ENCODE measurements around the gene PLD4. TPM values are rescaled to one million over a fixed set of nuclear protein-coding genes. Genes with fewer than 3 reads are reported as not detected.
A peak's percentile ranks its signal among the peaks of the same experiment; 100 is the strongest.

The PLD4 gene
- total and polyA plus RNA-seq, 2 experiments from 2014 or later, result not detected

DNA sequence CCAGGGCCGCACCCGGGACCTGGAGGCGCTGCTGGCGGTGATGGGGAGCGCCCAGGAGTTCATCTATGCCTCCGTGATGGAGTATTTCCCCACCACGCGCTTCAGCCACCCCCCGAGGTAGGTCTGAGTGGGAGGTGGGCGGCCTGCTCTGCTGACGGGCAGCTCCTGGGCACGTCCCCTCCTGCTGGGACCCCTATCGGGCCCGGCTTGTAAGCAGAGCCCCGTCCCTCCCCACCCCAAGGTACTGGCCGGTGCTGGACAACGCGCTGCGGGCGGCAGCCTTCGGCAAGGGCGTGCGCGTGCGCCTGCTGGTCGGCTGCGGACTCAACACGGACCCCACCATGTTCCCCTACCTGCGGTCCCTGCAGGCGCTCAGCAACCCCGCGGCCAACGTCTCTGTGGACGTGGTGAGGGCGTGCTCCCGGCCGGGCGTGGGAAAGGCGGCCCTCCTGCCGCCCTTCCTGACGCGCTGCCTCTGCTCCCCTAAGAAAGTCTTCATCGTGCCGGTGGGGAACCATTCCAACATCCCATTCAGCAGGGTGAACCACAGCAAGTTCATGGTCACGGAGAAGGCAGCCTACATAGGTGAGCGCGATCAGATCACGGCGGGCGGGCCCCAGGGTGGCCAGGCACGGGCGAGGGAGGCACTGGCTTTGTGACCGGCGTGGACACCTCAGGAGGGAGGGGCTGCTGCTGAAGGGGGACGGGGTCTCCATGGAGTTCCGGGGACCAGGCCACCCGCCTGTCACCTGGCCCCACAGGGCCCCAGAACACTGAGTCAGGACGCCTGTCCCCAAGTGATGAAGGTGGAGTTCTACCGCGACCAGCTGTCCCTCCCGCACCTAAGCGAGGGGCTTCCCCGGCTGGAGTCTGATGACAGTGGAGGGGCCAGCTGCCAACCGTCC lies 7.3 kb downstream of the PLD4 start:
- no peaks in the 10 kb centered on the region for H3K9me3 Mint-ChIP-seq
- Histone ChIP-seq H4K20me1 (replicated peaks; ENCODE audit: insufficient read depth) (no peaks in the 10 kb centered on the region), H3K27ac (ENCODE audit: low read depth) (no peak overlapping the region), H3K79me2 (replicated peaks; ENCODE audit: insufficient read depth) (no peaks in the 10 kb centered on the region), H3K4me2 (peak overlapping the region; percentile 84), H3K9me2 (ENCODE audit: insufficient read depth) (no peaks in the 10 kb centered on the region), H2AFZ (peak overlapping the region; percentile 89), H3K27me3 (ENCODE audit: insufficient read depth) (peaks cover 61% of the 10 kb centered on the region), H3K36me3 (ENCODE audit: insufficient read depth) (no peaks in the 10 kb centered on the region), H3K4me1 (ENCODE audit: insufficient read depth) (peaks cover 3% of the 10 kb centered on the region; the same call in 1 of the 2 replicates), H3K4me3 (peak overlapping the region; percentile 61), H3F3A (replicated peaks; ENCODE audit: low read depth) (no peaks in the 10 kb centered on the region)
- peak; percentile 36 for TF ChIP-seq EZH2 (IDR thresholded peaks at IDR 0.05; ENCODE audit: low read depth, unreplicated experiment)
- TF ChIP-seq CREB1 (CRISPR knock-in tag; IDR thresholded peaks at IDR 0.05; ENCODE audit: low read depth), result no peak
- TF ChIP-seq, protein P1, sequence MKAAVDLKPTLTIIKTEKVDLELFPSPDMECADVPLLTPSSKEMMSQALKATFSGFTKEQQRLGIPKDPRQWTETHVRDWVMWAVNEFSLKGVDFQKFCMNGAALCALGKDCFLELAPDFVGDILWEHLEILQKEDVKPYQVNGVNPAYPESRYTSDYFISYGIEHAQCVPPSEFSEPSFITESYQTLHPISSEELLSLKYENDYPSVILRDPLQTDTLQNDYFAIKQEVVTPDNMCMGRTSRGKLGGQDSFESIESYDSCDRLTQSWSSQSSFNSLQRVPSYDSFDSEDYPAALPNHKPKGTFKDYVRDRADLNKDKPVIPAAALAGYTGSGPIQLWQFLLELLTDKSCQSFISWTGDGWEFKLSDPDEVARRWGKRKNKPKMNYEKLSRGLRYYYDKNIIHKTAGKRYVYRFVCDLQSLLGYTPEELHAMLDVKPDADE (IDR thresholded peaks at IDR 0.05), result no peak
- peak; percentile 40 for TF ChIP-seq EZH2phosphoT487 (IDR thresholded peaks at IDR 0.05; ENCODE audit: unreplicated experiment)
- no peak overlapping the region for H3K27ac Mint-ChIP-seq
- H3K36me3 Mint-ChIP-seq (ENCODE audit: low read depth), result peaks cover 3% of the 10 kb centered on the region; the same call in 1 of the 3 replicates
- H3K4me1 Mint-ChIP-seq, result no peaks in the 10 kb centered on the region; the same call in 2 of the 3 replicates
- H3K4me3 Mint-ChIP-seq, result peak overlapping the region; percentile 65
- DNase-seq (ENCODE audit: low spot score) (peak; percentile 57), ATAC-seq (peak; percentile 33)
- H3K27me3 Mint-ChIP-seq (ENCODE audit: insufficient read depth, low read depth, poor library complexity), result peaks cover 48% of the 10 kb centered on the region

DNA sequence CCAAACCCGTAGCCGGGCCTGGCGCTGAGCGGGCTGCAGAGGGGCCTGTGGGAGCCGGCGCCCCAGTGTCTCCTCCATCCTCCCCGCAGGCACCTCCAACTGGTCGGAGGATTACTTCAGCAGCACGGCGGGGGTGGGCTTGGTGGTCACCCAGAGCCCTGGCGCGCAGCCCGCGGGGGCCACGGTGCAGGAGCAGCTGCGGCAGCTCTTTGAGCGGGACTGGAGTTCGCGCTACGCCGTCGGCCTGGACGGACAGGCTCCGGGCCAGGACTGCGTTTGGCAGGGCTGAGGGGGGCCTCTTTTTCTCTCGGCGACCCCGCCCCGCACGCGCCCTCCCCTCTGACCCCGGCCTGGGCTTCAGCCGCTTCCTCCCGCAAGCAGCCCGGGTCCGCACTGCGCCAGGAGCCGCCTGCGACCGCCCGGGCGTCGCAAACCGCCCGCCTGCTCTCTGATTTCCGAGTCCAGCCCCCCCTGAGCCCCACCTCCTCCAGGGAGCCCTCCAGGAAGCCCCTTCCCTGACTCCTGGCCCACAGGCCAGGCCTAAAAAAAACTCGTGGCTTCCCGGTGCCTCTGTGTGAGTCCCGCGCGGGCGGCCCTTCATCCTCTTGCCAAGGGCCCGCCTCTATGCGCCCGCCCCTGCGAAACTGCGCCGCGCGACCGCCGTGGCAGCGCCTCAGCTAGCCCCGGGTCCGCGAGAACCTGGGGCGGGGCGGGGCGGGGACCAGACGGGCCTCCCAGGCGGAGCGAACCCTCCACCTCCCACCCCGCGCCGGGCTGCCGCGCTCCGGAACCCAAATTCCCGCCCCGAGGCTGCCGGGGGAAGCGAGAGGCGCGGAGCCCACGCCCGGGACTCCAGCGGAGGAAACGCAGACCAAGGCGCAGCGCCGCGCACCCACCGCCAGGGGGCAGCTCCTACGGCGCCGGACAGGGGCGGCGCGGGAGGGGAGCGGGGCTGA lies 8.3 kb downstream of the PLD4 start:
- Mint-ChIP-seq H3K36me3 (ENCODE audit: low read depth) (peaks cover 3% of the 10 kb centered on the region; the same call in 1 of the 3 replicates), H3K9me3 (no peaks in the 10 kb centered on the region), H3K4me1 (no peaks in the 10 kb centered on the region; the same call in 2 of the 3 replicates), H3K27me3 (ENCODE audit: insufficient read depth, low read depth, poor library complexity) (peaks cover 52% of the 10 kb centered on the region), H3K27ac (no peak overlapping the region), H3K4me3 (peak overlapping the region; percentile 65; the same call in 2 of the 3 replicates)
- peak overlapping the region; percentile 84 for H3K4me2 ChIP-seq
- peaks cover 3% of the 10 kb centered on the region; the same call in 1 of the 2 replicates for H3K4me1 ChIP-seq (ENCODE audit: insufficient read depth)
- peak overlapping the region; percentile 86; the same call in 1 of the 2 replicates for H2AFZ ChIP-seq
- ATAC-seq (peak; percentile 66), DNase-seq (ENCODE audit: low spot score) (peak; percentile 87)
- H3K4me3 ChIP-seq, result peak overlapping the region; percentile 61
- TF ChIP-seq, protein P2, sequence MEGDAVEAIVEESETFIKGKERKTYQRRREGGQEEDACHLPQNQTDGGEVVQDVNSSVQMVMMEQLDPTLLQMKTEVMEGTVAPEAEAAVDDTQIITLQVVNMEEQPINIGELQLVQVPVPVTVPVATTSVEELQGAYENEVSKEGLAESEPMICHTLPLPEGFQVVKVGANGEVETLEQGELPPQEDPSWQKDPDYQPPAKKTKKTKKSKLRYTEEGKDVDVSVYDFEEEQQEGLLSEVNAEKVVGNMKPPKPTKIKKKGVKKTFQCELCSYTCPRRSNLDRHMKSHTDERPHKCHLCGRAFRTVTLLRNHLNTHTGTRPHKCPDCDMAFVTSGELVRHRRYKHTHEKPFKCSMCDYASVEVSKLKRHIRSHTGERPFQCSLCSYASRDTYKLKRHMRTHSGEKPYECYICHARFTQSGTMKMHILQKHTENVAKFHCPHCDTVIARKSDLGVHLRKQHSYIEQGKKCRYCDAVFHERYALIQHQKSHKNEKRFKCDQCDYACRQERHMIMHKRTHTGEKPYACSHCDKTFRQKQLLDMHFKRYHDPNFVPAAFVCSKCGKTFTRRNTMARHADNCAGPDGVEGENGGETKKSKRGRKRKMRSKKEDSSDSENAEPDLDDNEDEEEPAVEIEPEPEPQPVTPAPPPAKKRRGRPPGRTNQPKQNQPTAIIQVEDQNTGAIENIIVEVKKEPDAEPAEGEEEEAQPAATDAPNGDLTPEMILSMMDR (conservative IDR thresholded peaks at IDR 0.05; ENCODE audit: low read depth in 2 of 2), result peak; percentile 32 to 76; a peak in 3 of 4 replicates
- TF ChIP-seq EZH2 (IDR thresholded peaks at IDR 0.05; ENCODE audit: low read depth, unreplicated experiment) (peak; percentile 71), CREB1 (CRISPR knock-in tag; IDR thresholded peaks at IDR 0.05; ENCODE audit: low read depth) (peak; percentile 29; the same call in 1 of the 2 replicates), ZNF331 (CRISPR knock-in tag; IDR thresholded peaks at IDR 0.05; ENCODE audit: low read depth) (no peak)
- H3K27me3 ChIP-seq (ENCODE audit: insufficient read depth), result peaks cover 70% of the 10 kb centered on the region
- H3K36me3 ChIP-seq (ENCODE audit: insufficient read depth), result no peaks in the 10 kb centered on the region
- H3K27ac ChIP-seq (ENCODE audit: low read depth), result no peak overlapping the region
- no peaks in the 10 kb centered on the region for H3F3A ChIP-seq (replicated peaks; ENCODE audit: low read depth)
- no peaks in the 10 kb centered on the region for H3K9me2 ChIP-seq (ENCODE audit: insufficient read depth)
- H4K20me1 ChIP-seq (replicated peaks; ENCODE audit: insufficient read depth), result no peaks in the 10 kb centered on the region
- H3K79me2 ChIP-seq (replicated peaks; ENCODE audit: insufficient read depth), result no peaks in the 10 kb centered on the region
